Skin epidermis (tissue), 12 donors: Measurements from ENCODE around the gene LILRA5.
"Not testable (repeated sequence)": the region's sequence is repeated elsewhere in the genome, so short reads cannot be mapped to it uniquely, and the experiment has no call there.

Source experiments
- H3K27ac ChIP-seq, 21 experiments: fragments of 200-600 bp; sonication (generic) in 11 of 21; one replicate each; pipeline ENCODE4 v1.5.0; 2020; ENCODE audit warnings: mild to moderate bottlenecking in 3 of 21, inconsistent platforms in 2 of 21, moderate library complexity in 2 of 21
- H3K4me3 ChIP-seq, 7 experiments: fragments of 200-600 bp; sonication (generic) in 2 of 7; one replicate each; pipeline ENCODE4 v1.5.0; 2020; ENCODE audit warnings: inconsistent platforms in 2 of 7, mild to moderate bottlenecking in 2 of 7, moderate library complexity in 1 of 7

Gene LILRA5

DNA sequence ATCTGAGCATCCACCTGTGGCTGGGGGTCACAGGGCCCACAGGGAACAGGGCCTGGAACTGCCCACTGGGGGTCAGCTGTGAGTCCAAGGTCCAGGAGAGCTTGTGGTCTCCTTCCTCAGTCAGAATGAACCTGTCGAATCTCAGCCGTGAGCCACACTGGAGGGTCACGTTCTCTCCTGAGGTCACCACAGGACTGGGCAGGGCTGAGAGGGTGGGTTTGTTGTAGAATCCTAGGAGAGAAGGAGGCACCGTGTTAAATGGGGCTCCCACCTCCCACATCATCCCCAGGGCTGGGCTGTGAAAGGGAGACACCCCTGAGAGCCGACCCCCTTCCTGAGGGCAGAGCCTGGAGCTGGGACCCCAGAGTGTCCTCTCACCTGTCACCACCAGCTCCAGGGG, 1.5 kb downstream of the LILRA5 start:
- Histone ChIP-seq H3K4me3 (peak overlapping the region in 1 of 7 experiments; percentile 18), H3K27ac (no peak overlapping the region)

DNA sequence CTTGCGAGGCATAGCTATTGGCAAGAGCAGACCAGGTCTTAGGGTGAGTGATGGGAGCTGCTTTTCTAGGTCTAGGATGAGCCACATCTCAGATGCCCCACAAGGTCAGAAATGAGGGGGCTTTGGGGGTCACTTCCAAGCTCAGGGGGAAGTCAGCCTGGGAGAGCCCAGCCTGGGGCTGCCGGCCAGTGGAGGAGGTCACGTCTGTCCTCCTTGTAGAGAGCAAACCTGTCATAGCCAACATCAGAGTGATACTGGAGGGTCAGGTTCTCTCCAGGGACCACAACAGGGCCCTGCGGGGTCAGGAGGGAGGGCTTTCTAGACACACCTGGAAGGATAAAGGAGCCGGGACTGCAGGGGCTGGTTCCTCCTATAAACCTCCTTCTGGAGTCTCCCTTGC, 2.4 kb downstream of the LILRA5 start:
- Histone ChIP-seq H3K27ac (no peak overlapping the region), H3K4me3 (no peak overlapping the region)

DNA sequence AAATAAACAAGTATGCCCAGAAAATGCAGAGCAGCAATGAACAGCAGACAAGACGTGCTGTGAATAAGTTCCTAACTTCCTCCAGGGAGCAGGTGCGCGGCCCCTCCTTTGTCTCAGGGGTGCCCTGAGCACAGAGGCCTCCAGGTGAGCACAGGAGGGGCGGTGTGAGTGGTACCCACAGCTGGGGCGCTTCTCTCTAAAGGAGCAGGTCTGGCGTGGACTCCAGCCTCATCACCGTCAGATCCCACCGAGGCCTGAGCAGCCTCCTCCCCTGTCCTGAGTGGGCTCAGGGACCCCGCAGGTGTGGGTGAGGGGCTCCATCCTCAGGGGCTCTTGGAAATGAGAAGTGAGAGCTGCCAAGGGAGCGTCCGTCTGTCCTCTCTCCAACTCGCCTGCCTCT, 3.2 kb downstream of the LILRA5 start:
- Histone ChIP-seq H3K4me3 (no peak overlapping the region), H3K27ac (no peak overlapping the region)

DNA sequence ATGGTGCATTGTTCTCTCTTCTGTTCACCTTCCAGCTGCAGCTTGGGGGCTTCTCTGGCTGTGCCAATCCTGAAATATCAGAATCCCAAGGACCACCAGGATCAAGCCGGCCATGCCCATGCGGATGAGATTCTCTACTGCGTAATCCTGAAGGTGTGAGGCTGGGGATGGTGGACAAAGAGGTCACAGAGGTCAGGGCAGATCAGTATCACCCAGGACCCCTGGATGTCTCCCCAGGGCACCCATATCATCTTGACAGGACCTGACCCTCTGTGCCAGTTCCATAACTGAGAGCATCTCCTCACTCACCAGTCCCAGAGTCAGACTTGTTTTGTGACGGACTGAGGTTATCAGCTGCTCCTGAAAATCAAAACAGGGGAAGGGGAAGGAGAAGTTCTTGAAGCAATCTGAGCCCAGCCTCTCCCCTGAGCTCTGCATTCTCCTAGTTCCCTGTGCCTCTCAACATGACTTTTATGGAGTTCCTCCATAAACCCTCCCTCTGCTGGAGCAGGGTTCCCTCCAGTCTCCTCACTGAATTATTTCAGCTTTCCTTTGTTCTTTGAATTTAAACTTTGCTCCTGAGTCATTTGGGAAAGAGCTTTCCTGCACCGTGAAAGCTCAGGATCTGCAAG, 5.5 kb downstream of the LILRA5 start:
- Histone ChIP-seq H3K4me3 (no peak overlapping the region), H3K27ac (no peak overlapping the region)

DNA sequence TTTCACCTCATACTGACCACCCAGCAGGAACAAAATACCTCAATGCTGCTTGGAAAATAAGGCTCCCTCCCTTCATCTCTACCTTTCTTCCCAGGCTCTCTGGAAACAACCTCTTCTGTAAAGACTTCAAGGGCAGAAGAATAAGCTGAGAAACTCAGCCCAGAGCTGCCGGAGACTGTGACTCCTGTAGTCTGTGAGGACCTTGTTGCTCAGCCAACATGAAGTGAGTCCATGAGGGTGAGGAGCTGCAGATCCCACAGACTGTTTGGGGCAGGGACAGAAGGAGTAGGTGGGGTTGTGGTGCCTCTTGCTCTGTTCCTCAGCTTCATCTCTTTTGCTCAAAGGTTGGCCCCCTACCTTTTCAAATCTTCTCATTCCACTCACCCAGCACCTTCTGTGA, 7.8 kb downstream of the LILRA5 start:
- Histone ChIP-seq H3K4me3 (no peak overlapping the region), H3K27ac (no peak overlapping the region)

DNA sequence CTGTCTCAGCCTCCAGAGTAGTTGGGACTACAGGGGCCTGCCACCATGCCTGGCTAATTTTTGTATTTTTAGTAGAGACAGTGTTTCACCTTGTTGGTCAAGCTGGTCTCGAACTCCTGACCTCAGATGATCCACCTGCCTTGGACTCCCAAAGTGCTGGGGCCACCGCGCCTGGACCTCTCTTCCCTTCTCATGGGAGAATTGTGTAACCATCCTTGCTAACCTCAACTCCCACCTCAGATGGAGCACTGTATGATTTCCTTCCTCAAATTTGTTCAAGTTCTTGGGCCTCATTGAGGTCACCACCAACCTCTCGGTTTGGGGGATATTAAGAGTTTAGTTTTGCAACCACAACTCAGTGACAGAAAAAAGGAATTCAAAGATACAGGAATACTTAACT, 10.7 kb downstream of the LILRA5 start:
- H3K4me3 ChIP-seq, result no peak overlapping the region
- no peak overlapping the region for H3K27ac ChIP-seq

DNA sequence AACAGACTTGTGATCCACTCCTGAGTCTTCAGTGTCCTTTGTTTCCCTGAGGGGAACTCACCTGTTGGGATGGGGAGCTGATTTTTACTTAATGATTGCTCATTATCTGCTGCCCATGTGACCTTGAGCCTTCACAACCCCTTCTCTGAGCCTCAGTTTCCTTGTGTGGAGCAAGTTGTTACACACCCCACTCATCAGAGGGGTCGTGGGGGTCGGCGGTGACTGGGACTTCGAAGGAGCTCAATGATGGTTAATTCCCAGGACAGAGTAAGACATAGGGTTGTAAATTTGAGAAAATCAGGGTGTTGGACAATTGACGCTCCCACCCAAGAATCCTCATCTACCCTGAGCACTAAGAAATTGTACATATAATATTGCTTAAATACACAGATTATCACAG, 13.5 kb downstream of the LILRA5 start:
- H3K4me3 ChIP-seq, result no peak overlapping the region
- H3K27ac ChIP-seq, result no peak overlapping the region

DNA sequence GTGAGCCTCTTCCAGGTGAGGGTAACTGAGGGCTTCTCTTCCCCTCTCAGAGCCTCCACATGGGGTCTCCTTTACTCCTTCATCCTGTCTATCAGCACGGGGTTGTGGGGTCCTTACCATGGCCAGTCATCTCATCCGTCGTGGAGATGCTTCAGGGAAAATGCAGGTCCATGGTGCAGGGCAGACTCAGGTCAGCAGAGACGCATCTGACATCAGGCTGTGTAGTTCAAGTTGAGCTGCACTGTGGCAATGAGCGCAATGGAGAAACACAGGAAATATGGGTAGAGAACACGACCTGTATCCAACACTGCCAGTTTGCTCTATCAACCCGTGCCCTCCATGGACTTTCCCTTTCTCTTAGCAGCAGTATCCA, 13.9 kb downstream of the LILRA5 start:
- no peak overlapping the region for H3K4me3 ChIP-seq

DNA sequence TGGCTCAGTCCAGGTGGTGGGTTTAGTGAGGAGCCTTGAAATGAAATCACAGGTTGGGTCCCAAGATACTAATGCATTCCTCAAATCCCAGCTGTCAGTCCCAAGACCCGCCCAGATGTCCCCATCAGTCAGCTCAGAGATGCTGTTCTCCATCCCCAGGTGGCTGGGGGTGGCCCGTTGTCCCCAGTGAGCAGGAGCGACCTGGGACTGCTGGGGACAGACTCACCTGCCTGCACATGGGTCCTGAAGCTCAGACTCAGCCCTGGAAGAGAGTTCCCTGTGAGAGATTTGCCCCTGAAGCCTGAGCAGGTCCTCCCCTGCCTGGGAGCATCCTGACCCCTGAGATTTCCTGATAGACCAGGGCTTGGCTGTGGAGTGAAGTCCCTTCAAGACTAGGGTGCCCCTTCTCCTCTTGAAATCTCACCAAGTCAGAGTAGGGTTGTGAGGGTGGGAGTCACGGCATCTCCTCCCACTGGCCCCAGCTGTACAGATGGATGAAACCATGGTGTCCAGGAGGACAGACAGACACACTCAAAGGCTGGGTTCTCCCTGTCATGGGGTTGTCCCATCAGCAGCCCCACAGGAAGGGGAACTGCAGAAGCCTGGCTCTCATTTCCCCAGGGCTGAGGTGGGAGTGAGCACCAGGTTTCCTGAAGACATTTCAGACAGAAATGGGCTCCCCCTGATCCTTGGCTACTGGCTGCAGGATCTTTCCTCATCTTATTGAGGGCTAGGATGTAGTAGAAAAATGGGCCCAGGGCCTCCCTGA, 14.4 kb downstream of the LILRA5 start:
- Histone ChIP-seq H3K27ac (no peak overlapping the region), H3K4me3 (no peak overlapping the region)

More for the DNA sequence above, 13.9 kb downstream of the LILRA5 start:
- H3K27ac ChIP-seq, result no peak overlapping the region

DNA sequence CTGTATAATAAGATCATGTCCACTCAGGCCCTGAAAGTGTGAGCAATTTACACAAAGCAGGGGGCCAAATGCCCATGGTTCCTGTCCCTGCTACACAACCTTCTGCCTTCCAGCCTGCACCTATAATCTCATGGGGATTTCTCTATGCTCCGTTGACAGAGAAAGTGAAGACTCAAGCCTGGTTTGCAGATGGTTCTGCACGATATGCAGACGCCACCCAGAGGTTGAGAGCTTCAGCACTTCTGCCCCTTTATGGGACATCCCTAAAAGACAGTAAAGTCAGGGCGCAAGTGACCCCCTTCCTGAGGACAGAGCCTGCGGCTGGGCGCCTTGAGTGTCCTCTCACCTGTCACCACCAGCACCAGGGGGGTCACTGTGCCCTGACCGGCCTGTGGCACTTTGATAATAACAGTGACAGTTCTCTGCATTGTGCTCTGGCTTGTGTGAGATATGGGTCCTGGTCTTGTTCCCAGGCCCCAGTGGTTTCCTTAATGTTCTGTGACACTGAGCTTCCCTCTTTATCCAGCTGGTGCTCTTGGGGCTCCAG, 15.1 kb downstream of the LILRA5 start:
- no peak overlapping the region for H3K27ac ChIP-seq
- H3K4me3 ChIP-seq, result no peak overlapping the region

DNA sequence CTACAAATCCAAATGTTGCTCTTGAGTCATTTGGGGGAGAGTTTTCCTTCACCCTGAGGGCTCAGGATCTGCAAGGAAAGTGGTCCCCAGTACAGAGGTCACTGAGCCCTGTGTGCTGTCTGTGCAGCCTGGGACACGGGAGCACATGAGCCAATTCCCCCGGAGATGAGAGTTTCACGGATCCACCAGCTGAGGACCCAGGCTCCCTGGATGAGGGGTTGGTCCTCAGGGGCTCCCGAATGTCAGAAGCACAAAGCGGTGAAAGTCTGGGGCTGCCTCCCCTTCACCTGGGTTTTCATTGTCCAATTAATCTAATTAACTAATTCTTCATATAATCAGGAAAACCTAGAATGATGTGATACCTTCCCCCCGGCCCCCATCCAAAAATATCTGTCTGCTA, 18.4 kb downstream of the LILRA5 start:
- Histone ChIP-seq H3K27ac (no peak overlapping the region), H3K4me3 (no peak overlapping the region)

DNA sequence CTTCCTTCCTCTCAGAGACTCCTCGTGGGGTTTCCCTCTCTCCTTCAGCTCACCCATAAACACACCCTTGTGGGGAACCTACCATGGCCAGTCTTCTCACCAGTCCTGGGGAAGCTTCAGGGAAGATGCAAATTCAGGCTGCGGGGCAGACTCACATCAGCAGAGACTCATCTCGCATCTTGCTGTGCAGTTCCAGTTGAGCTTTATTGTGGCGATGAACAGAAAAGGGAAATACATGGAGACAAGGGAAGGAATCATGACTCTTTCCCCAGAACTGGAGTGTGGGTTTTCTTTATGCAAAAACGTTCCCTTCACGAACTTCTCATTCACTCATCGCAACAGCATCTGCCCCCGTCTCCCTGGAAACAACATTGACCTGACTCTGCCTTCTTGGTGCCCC, 23.8 kb downstream of the LILRA5 start:
- not testable (repeated sequence) for H3K4me3 ChIP-seq, H3K27ac ChIP-seq

DNA sequence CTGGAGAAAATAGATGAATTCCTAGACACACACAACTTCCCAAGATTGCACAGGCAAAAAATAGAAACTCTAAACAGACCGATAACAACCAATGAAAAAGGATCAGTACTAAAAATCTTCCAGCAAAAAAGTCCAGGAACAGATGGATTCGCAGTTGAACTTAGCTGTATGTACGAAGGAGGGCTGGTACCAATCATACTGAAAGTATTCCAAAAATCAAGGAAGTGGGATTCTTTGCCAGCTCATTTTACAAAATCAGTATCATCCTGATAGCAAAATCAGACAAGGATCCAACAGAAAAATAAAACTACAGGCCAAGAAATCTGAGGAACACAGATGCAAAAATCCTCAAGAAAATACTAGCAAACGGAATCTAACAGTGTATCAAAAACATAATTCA, 25.5 kb downstream of the LILRA5 start:
- no peak overlapping the region for H3K27ac ChIP-seq
- H3K4me3 ChIP-seq, result no peak overlapping the region

DNA sequence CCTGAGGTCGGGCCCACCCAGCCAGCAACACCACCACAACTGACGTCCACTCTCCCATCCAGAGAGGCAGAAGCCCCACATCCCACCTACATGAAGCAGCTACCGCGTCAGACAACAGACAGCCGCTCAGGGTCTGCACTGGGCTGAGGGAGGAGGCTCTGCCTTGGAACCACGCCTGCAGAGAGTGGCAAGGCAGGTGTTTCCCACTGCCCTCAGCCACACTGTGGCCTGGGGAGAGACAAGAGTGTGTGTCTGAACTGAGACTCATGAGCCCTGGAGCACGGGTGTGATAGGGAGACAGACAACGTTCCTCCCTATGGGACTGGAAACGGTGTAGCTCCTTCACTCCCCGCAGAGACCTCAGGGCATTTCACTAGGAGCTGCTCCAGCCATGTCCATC, 26.7 kb downstream of the LILRA5 start:
- not testable (repeated sequence) for H3K4me3 ChIP-seq, H3K27ac ChIP-seq

DNA sequence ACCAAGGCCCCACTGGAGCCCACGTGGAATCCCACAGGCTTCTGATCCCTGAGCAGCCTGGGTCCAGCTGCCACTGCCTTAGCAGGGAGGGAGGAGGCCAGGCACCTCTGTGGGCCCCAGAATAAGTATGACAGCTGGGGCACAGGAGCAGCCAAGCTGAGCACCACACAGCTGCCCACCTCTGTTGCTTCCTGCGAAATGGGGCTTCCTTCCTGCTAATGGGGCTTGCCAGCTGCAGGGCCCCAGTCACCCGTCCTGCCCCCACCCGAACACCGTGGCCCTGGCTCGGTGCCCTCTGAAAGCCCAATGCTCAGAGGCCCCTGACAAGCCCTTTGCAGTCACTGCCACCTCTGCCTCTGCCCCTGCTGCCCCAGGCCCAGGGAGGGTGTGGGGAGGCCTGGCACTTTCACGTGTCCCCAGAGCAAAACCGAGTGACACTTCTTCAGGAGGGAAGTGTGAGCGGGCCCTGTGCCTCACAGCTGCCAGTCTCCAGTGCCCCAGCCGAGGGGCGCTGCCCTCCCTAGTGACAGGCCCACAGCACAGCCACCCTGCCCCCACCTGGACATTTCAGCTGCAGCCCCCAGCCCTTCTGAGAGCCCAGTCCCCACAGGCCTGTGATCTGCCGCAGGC, 27.4 kb downstream of the LILRA5 start:
- not testable (repeated sequence) for H3K4me3 ChIP-seq, H3K27ac ChIP-seq

DNA sequence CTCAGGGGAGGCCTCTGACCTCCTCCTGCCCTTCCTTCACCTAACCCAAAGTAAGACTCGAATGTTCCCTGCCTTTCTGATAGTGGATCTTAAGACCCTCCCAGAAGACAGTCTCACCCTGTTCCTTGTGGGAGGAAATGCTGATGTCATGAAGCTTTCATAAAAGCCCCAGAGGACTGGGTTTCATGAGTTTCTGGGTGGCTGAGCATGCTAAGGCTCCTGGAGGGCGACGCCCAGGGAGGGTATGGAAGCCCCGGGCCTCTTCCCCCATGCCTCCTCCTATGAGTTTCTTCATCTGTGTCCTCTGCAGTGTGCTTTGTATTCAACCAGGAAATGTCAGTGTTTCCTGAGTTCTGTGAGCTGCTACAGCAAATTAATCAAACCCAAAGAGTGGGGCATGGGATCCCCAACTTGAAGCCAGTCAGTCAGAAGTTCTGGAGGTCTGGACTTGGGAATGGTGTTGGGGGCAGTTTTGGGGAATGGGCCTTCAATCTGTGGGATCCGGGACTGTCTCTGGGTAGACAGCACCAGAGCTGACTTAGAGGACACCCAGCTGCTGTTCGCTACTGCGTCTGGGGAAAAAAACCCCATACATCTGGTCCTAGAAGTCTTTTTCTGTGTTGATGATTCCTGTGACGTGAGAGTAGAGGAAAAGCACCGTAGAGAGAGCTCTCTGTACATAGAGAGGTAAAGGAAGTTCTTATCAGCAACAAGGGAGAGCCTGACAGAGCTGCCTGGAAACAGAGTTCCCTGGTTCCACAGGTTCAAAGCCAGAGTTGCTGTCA, 30.1 kb downstream of the LILRA5 start:
- H3K27ac ChIP-seq, result peak overlapping the region in 1 of 21 experiments; percentile 55

DNA sequence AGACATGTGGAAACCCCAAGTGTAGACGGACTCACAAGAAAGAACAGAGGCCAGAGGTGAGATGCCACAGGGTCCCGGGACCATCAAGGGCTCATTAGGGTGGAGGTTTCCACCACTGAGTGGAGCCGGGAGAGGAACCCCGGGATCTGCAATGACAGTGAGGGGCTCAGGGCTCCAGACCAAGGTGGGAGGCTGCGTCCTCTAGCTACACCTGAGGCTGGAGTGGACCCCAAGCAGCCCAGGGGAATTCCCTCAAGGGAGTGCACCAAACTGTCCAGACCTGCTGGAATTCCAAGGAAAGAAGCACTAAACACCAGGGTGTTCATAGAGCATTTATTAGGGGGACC, 31.3 kb downstream of the LILRA5 start:
- H3K27ac ChIP-seq, H3K4me3 ChIP-seq: not testable (repeated sequence)

More for the DNA sequence above, 30.1 kb downstream of the LILRA5 start:
- no peak overlapping the region for H3K4me3 ChIP-seq

DNA sequence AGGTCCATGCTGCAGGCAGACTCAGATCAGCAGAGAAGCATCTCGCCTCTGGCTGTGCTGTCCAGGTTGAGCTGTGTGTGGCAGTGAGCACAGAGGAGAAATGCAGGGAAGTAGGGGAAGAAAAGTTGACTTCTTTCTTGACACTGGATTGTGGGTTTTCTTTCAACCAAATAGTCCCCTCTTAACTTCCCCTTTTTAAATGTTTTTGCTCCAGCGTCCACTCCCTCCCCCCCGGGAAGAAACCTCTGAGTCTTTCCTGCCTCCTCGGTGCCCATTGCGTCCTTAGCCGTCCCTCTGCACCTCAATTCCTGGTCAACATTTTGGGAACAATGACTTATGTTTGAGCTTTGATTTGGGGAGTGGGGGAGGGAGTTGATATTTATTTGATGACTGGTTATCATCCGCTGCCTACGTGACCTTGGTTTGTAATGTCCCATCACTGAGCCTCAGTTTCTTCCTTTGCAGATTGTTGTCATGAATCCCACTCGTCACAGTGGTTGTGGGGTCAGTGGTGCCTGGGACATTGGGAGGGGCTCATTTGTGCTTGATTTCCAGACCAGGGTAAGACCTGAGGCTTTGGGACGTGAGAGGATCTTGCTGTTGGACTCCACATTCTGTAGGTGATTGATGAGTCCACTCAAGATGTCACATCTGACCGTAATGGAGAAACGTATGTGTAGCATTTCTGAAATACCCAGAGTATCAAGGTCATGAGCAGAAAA, 31.8 kb downstream of the LILRA5 start, which contains the start of gene LILRB2:
Gene LILRB2 (minus strand): TSS at position 104 of the 722 bp plus-strand sequence. CDS start 614 bp downstream, outside the sequence.
- peak within 1 kb of the TSS in 3 of 7 experiments; percentile 6 to 16 (median 6) for H3K4me3 ChIP-seq
- peak within 1 kb of the TSS in 14 of 21 experiments; percentile 1 to 82 (median 44) for H3K27ac ChIP-seq

DNA sequence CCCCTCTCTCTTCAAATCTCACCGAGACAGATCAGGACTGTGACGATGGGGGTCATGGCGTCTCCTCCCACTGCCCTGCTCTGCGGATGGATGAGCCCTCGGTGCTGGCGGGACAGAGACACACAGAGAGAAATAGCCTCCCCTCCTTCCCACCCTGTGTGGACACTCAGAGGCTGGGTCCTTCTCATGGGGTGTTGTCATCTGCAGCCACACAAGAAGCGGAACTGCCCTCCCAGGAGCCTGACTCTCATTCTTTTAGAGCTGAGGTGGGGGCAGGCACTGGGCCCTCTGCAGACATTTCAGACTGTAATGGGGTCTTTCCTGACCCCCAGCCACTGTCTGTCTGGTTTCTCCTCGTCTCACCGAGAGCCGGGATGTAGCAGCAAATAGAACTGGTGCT, 32.5 kb downstream of the LILRA5 start:
- Histone ChIP-seq H3K4me3 (peak overlapping the region in 3 of 7 experiments; percentile 6 to 16 (median 6)), H3K27ac (peak overlapping the region in 14 of 21 experiments; percentile 1 to 82 (median 44))
